Natural killer cell (primary cell): ENCODE results near the gene MYD88. TPM values are rescaled to one million over a fixed set of nuclear protein-coding genes. Genes with fewer than 3 reads are reported as not detected.
A peak's percentile ranks its signal among the peaks of the same experiment; 100 is the strongest.

Experiments
- ATAC-seq, 3 donors: fragments of 150-1000 bp in 2 of 3; fragments of 200-7000 bp in 1 of 3; cut with Tn5 transposase; 1 replicate in 1 of 3; 2 replicates in 2 of 3; pipeline ENCODE4 v1.10.0; 2021; ENCODE audit warnings: mild to moderate bottlenecking in 2 of 3, moderate library complexity in 2 of 3
- DNase-seq, 2 donors: peaks; one replicate each; pipeline versions ENCODE4 v3.0.0 to v3.0.0-alpha.2; 2013 to 2021; ENCODE audit warnings: mixed read lengths in 1 of 2
- H3K27ac ChIP-seq: one replicate; pipeline ENCODE4 v1.5.1; 2013; ENCODE audit warnings: mild to moderate bottlenecking, low read length
- H3K27me3 ChIP-seq: one replicate; pipeline ENCODE4 v1.6.1; 2013; ENCODE audit warnings: low read length; ENCODE audit not compliant: control insufficient read depth, insufficient read depth
- H3K36me3 ChIP-seq: one replicate; pipeline ENCODE4 v1.6.1; 2013; ENCODE audit warnings: low read length; ENCODE audit not compliant: control insufficient read depth, insufficient read depth
- H3K4me1 ChIP-seq: one replicate; pipeline ENCODE4 v1.6.1; 2013; ENCODE audit warnings: low read length; ENCODE audit not compliant: control insufficient read depth, insufficient read depth
- H3K4me3 ChIP-seq: one replicate; pipeline ENCODE4 v1.5.1; 2013; ENCODE audit warnings: low read length
- H3K9me3 ChIP-seq: one replicate; pipeline ENCODE4 v1.6.1; 2013; ENCODE audit warnings: low read length; ENCODE audit not compliant: control insufficient read depth, insufficient read depth
- H3K27ac Mint-ChIP-seq, 2 donors: one replicate each; pipeline ENCODE4 v1.8.0; 2022; ENCODE audit warnings: mild to moderate bottlenecking in 2 of 2, mixed read lengths in 2 of 2, moderate library complexity in 1 of 2
- H3K27me3 Mint-ChIP-seq, 2 donors: one replicate each; pipeline ENCODE4 v1.8.0; 2022; ENCODE audit warnings: low read depth in 2 of 2, mixed read lengths in 2 of 2
- H3K36me3 Mint-ChIP-seq: one replicate; pipeline ENCODE4 v1.8.0; 2022; ENCODE audit warnings: mixed read lengths
- H3K4me1 Mint-ChIP-seq, 2 donors: one replicate each; pipeline ENCODE4 v1.8.0; 2022; ENCODE audit warnings: mixed read lengths in 2 of 2
- H3K4me3 Mint-ChIP-seq: one replicate; pipeline ENCODE4 v1.8.0; 2022; ENCODE audit warnings: mild to moderate bottlenecking, moderate library complexity, mixed read lengths
- H3K9me3 Mint-ChIP-seq, 2 donors: one replicate each; pipeline ENCODE4 v1.8.0; 2022; ENCODE audit warnings: mixed read lengths in 2 of 2
- WGBS: methylation state at CpG from one replicate; pipeline ENCODE4 v1.1.7; 2013; ENCODE audit warnings: missing lambda C conversion rate; ENCODE audit not compliant: insufficient coverage; 5-methylcytosine and 5-hydroxymethylcytosine counted together
- intact Hi-C: fragments of 100-400 bp; cut with micrococcal nuclease; formaldehyde crosslinking; loops from one replicate; pipeline ENCODE4 v1.14.2; 2022
- total RNA-seq, 4 donors: library from RNA; stranded (reverse); fragments of 120-200 nt in 1 of 4; gene quantifications; one replicate each; pipeline versions ENCODE4 v1.2.3 to v1.2.4, GENCODE V29; 2013 to 2022
- TF ChIP-seq, protein P1 (sequence below): fragments of 200-600 bp; IDR thresholded peaks from one replicate; pipeline ENCODE4 v1.8.0; 2022; ENCODE audit warnings: antibody characterized with exemption

Gene MYD88
- total RNA-seq, 3 donors from 2014 or later (not counting 1 experiment from before 2014, with no cell fraction given): 60.5 to 71.0 (median 67.7) TPM

GRCh38 chr3:38114052-38114874 lies 24.2 kb upstream of the MYD88 start:
- no peak for ATAC-seq
- Mint-ChIP-seq H3K27me3 (no peaks in the 10 kb centered on the region), H3K36me3 (no peaks in the 10 kb centered on the region), H3K27ac (no peak overlapping the region), H3K9me3 (no peaks in the 10 kb centered on the region), H3K4me1 (peaks cover 0 to 18% of the 10 kb centered on the region in 2 donors), H3K4me3 (no peak overlapping the region)
- no peaks in the 10 kb centered on the region for H3K36me3 ChIP-seq
- intact Hi-C loops: no loop called here
- peaks cover 3% of the 10 kb centered on the region for H3K4me1 ChIP-seq
- no peak for DNase-seq
- 85% methylated on average over 13 of the region's 13 CpGs for WGBS
- no peaks in the 10 kb centered on the region for H3K9me3 ChIP-seq
- no peak overlapping the region for H3K27ac ChIP-seq
- H3K4me3 ChIP-seq: no peak overlapping the region
- TF ChIP-seq, protein P1, sequence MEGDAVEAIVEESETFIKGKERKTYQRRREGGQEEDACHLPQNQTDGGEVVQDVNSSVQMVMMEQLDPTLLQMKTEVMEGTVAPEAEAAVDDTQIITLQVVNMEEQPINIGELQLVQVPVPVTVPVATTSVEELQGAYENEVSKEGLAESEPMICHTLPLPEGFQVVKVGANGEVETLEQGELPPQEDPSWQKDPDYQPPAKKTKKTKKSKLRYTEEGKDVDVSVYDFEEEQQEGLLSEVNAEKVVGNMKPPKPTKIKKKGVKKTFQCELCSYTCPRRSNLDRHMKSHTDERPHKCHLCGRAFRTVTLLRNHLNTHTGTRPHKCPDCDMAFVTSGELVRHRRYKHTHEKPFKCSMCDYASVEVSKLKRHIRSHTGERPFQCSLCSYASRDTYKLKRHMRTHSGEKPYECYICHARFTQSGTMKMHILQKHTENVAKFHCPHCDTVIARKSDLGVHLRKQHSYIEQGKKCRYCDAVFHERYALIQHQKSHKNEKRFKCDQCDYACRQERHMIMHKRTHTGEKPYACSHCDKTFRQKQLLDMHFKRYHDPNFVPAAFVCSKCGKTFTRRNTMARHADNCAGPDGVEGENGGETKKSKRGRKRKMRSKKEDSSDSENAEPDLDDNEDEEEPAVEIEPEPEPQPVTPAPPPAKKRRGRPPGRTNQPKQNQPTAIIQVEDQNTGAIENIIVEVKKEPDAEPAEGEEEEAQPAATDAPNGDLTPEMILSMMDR: no peak
- H3K27me3 ChIP-seq: no peaks in the 10 kb centered on the region

- Histone ChIP-seq H3K27ac (no peak overlapping the region), H3K4me3 (no peak overlapping the region), H3K4me1 (peaks cover 3% of the 10 kb centered on the region), H3K9me3 (no peaks in the 10 kb centered on the region), H3K27me3 (no peaks in the 10 kb centered on the region), H3K36me3 (peaks cover 4% of the 10 kb centered on the region)
- Mint-ChIP-seq H3K4me1 (peaks cover 0 to 22% of the 10 kb centered on the region in 2 donors), H3K4me3 (no peak overlapping the region), H3K36me3 (no peaks in the 10 kb centered on the region), H3K9me3 (no peaks in the 10 kb centered on the region), H3K27ac (peak overlapping the region in 1 of 2 donors; percentile 81), H3K27me3 (no peaks in the 10 kb centered on the region)
- DNase-seq: no peak
- TF ChIP-seq, protein P1: no peak
- intact Hi-C loops: loop anchor here (5.0 kb wide), 2 partner anchors 182 to 227 kb away; no protein-coding TSS in a partner anchor
- 78% methylated on average over 13 of the region's 13 CpGs for WGBS
- no peak for ATAC-seq
Measured at GRCh38 chr3:38114875-38115644, 23.4 kb upstream of the MYD88 start.

- no peak for DNase-seq
Measured at GRCh38 chr3:38115645-38116427, 22.6 kb upstream of the MYD88 start.

More at GRCh38 chr3:38115645-38116427, 22.6 kb upstream of the MYD88 start:
- Histone ChIP-seq H3K36me3 (peaks cover 8% of the 10 kb centered on the region), H3K27ac (no peak overlapping the region), H3K27me3 (no peaks in the 10 kb centered on the region), H3K4me3 (no peak overlapping the region), H3K9me3 (no peaks in the 10 kb centered on the region), H3K4me1 (peaks cover 3% of the 10 kb centered on the region)
- Mint-ChIP-seq H3K27me3 (no peaks in the 10 kb centered on the region), H3K9me3 (no peaks in the 10 kb centered on the region), H3K4me3 (no peak overlapping the region), H3K36me3 (no peaks in the 10 kb centered on the region), H3K4me1 (peaks cover 0 to 30% of the 10 kb centered on the region in 2 donors), H3K27ac (peak overlapping the region in 1 of 2 donors; percentile 81)
- intact Hi-C loops: loop anchor here (5.0 kb wide), 2 partner anchors 181 to 226 kb away; no protein-coding TSS in a partner anchor
- WGBS: 47% methylated on average over 8 of the region's 9 CpGs
- TF ChIP-seq, protein P1: no peak
- ATAC-seq: no peak
